C4-2B (cell line): Measurements from ENCODE around the gene ITGB4.

Source experiments
- ZFX ChIP-seq: fragments of 450-650 bp; IDR thresholded peaks from 2 replicates; pipeline ENCODE4 v1.6.1; 2017
- TF ChIP-seq, protein P1 (sequence below): fragments of 450-650 bp; conservative IDR thresholded peaks from 2 replicates; pipeline ENCODE4 v1.5.1; 2017; ENCODE audit warnings: mild to moderate bottlenecking

- TF ChIP-seq, protein P1, sequence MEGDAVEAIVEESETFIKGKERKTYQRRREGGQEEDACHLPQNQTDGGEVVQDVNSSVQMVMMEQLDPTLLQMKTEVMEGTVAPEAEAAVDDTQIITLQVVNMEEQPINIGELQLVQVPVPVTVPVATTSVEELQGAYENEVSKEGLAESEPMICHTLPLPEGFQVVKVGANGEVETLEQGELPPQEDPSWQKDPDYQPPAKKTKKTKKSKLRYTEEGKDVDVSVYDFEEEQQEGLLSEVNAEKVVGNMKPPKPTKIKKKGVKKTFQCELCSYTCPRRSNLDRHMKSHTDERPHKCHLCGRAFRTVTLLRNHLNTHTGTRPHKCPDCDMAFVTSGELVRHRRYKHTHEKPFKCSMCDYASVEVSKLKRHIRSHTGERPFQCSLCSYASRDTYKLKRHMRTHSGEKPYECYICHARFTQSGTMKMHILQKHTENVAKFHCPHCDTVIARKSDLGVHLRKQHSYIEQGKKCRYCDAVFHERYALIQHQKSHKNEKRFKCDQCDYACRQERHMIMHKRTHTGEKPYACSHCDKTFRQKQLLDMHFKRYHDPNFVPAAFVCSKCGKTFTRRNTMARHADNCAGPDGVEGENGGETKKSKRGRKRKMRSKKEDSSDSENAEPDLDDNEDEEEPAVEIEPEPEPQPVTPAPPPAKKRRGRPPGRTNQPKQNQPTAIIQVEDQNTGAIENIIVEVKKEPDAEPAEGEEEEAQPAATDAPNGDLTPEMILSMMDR, result no peak
- no peak for TF ChIP-seq ZFX
These were observed 2.1 kb downstream of the ITGB4 start for GRCh38 chr17:75723171-75723930.
